HEK293T (cell line): Measurements from ENCODE around the gene NMT2.

Experiments
- FOXK2 ChIP-seq: fragments of 450-650 bp; IDR thresholded peaks from 2 replicates; pipeline ENCODE4 v1.6.1; 2016; ENCODE audit warnings: mild to moderate bottlenecking
- FOXM1 ChIP-seq: fragments of 450-650 bp; IDR thresholded peaks from 2 replicates; pipeline ENCODE4 v1.6.1; 2017; ENCODE audit warnings: mild to moderate bottlenecking, borderline replicate concordance
- SP1 ChIP-seq: fragments of 450-650 bp; IDR thresholded peaks from 2 replicates; pipeline ENCODE4 v1.6.1; 2017

GRCh38 chr10:15163253-15163828, 5.2 kb downstream of the NMT2 start:
- TF ChIP-seq SP1 (no peak), FOXK2 (no peak), FOXM1 (no peak)
